Right atrium auricular region (tissue), 2 donors: ENCODE measurements around the gene GEMIN8. TPM values are rescaled to one million over a fixed set of nuclear protein-coding genes. Genes with fewer than 3 reads are reported as not detected.

ENCODE experiments used
- DNase-seq: peaks from one replicate; pipeline ENCODE4 v3.0.0-alpha.2; 2019; ENCODE audit warnings: low spot score
- H3K27ac ChIP-seq, 2 donors: fragments of 200-600 bp; sonication (generic); 1 replicate in 1 of 2; 2 replicates in 1 of 2; pipeline ENCODE4 v1.5.1; 2016 to 2019
- H3K27me3 ChIP-seq, 2 donors: fragments of 200-600 bp; sonication (generic); one replicate each; pipeline versions ENCODE4 v1.5.1 to v1.6.0; 2017 to 2019
- H3K36me3 ChIP-seq: fragments of 200-600 bp; sonication (generic); one replicate; pipeline ENCODE4 v1.5.1; 2016
- H3K4me1 ChIP-seq, 2 donors: fragments of 200-600 bp; sonication (generic); one replicate each; pipeline versions ENCODE4 v1.5.1 to v1.6.0; 2017 to 2019
- H3K4me3 ChIP-seq, 2 donors: fragments of 200-600 bp; sonication (generic); 1 replicate in 1 of 2; 2 replicates in 1 of 2; pipeline ENCODE4 v1.5.1; 2017 to 2019; ENCODE audit warnings: mild to moderate bottlenecking in 1 of 2, moderate library complexity in 1 of 2
- H3K9me3 ChIP-seq, 2 donors: fragments of 200-600 bp; sonication (generic); one replicate each; pipeline ENCODE4 v1.5.1; 2019
- CTCF ChIP-seq, 2 donors: fragments of 200-600 bp; sonication (generic); IDR thresholded peaks; one replicate each; pipeline ENCODE4 v1.5.1; 2019; ENCODE audit warnings: antibody characterized with exemption in 2 of 2
- total RNA-seq, 2 donors: library from RNA; depleted of rRNA; stranded (reverse); fragments of >200 nt; gene quantifications; one replicate each; pipeline ENCODE4 v1.1.0, GENCODE V29; 2016

Gene GEMIN8
- total RNA-seq, 2 donors from 2014 or later = 7.6 to 12.8 TPM

GRCh38 chrX:14039344-14039743 lies 9.7 kb upstream of the GEMIN8 start:
- Histone ChIP-seq H3K36me3 (no peaks in the 10 kb centered on the region), H3K4me1 (no peaks in the 10 kb centered on the region), H3K4me3 (no peak overlapping the region), H3K9me3 (peaks cover 0 to 6% of the 10 kb centered on the region in 2 donors), H3K27me3 (peaks cover 0 to 4% of the 10 kb centered on the region in 2 donors), H3K27ac (no peak overlapping the region)
- no peak for DNase-seq
- TF ChIP-seq CTCF (IDR thresholded peaks at IDR 0.05) = peak; percentile 48 to 83

GRCh38 chrX:14038375-14039085 lies 8.8 kb upstream of the GEMIN8 start:
- no peaks in the 10 kb centered on the region for H3K4me1 ChIP-seq
- H3K27me3 ChIP-seq = peaks cover 0 to 4% of the 10 kb centered on the region in 2 donors
- no peak for DNase-seq
- no peak for TF ChIP-seq CTCF (IDR thresholded peaks at IDR 0.05)
- no peak overlapping the region for H3K27ac ChIP-seq
- H3K4me3 ChIP-seq = no peak overlapping the region
- no peaks in the 10 kb centered on the region for H3K36me3 ChIP-seq
- peaks cover 0 to 6% of the 10 kb centered on the region in 2 donors for H3K9me3 ChIP-seq

- Histone ChIP-seq H3K27me3 (no peaks in the 10 kb centered on the region), H3K36me3 (no peaks in the 10 kb centered on the region), H3K9me3 (peaks cover 0 to 6% of the 10 kb centered on the region in 2 donors), H3K4me3 (no peak overlapping the region), H3K27ac (no peak overlapping the region), H3K4me1 (peaks cover 0 to 18% of the 10 kb centered on the region in 2 donors)
- DNase-seq = no peak
- peak; percentile 77 to 83 for TF ChIP-seq CTCF (IDR thresholded peaks at IDR 0.05)
Measured at GRCh38 chrX:14032406-14032805, 2.7 kb upstream of the GEMIN8 start.

- H3K9me3 ChIP-seq = peaks cover 0 to 1% of the 10 kb centered on the region in 2 donors
- H3K27me3 ChIP-seq = no peaks in the 10 kb centered on the region
- peak overlapping the region; percentile 75 to 76 for H3K27ac ChIP-seq
- no peak for DNase-seq
- peaks cover 0 to 20% of the 10 kb centered on the region in 2 donors for H3K4me1 ChIP-seq
- H3K36me3 ChIP-seq = no peaks in the 10 kb centered on the region
- H3K4me3 ChIP-seq = peak overlapping the region; percentile 54 to 65
- no peak for TF ChIP-seq CTCF (IDR thresholded peaks at IDR 0.05)
Measured at GRCh38 chrX:14030174-14030530, 460 bp upstream of the GEMIN8 start.

GRCh38 chrX:14029039-14029424 lies 660 bp downstream of the GEMIN8 start:
- DNase-seq = no peak
- Histone ChIP-seq H3K27ac (peak overlapping the region; percentile 75 to 76), H3K4me3 (peak overlapping the region; percentile 54 to 65), H3K4me1 (peaks cover 0 to 20% of the 10 kb centered on the region in 2 donors), H3K36me3 (no peaks in the 10 kb centered on the region), H3K9me3 (no peaks in the 10 kb centered on the region), H3K27me3 (no peaks in the 10 kb centered on the region)
- no peak for TF ChIP-seq CTCF (IDR thresholded peaks at IDR 0.05)

GRCh38 chrX:14028473-14028872 lies 1.2 kb downstream of the GEMIN8 start:
- no peak for DNase-seq
- Histone ChIP-seq H3K4me3 (no peak overlapping the region), H3K36me3 (no peaks in the 10 kb centered on the region), H3K27ac (no peak overlapping the region), H3K27me3 (no peaks in the 10 kb centered on the region), H3K4me1 (peaks cover 0 to 20% of the 10 kb centered on the region in 2 donors), H3K9me3 (no peaks in the 10 kb centered on the region)
- no peak for TF ChIP-seq CTCF (IDR thresholded peaks at IDR 0.05)
